ENCODE data around the gene CTCFL. TPM values are rescaled to one million over a fixed set of nuclear protein-coding genes. Genes with fewer than 3 reads are reported as not detected.
A peak's percentile ranks its signal among the peaks of the same experiment; 100 is the strongest.

The CTCFL gene
- total and polyA plus RNA-seq, 8 donors = not detected

- no peak overlapping the region for H3K27ac ChIP-seq
- TF ChIP-seq POLR2A (IDR thresholded peaks at IDR 0.05) (no peak), POLR2AphosphoS5 (IDR thresholded peaks at IDR 0.05) (no peak), EP300 (IDR thresholded peaks at IDR 0.05) (no peak)
- 82 to 86% (median 85%) methylated on average over 12 of the region's 12 CpGs for WGBS, 5 donors
- no peaks in the 10 kb centered on the region for H3K36me3 ChIP-seq
- H3K4me3 ChIP-seq = no peak overlapping the region
- intact Hi-C loops (cut with DNase I; ENCODE audit: low total_unique reads) = no loop called here
- no peaks in the 10 kb centered on the region for H3K9me3 ChIP-seq
- no peaks in the 10 kb centered on the region for H3K4me1 ChIP-seq
- no peaks in the 10 kb centered on the region for H3K27me3 ChIP-seq
- no peak for DNase-seq
These were observed 21.2 kb upstream of the CTCFL start for GRCh38 chr20:57545927-57546662.

DNA sequence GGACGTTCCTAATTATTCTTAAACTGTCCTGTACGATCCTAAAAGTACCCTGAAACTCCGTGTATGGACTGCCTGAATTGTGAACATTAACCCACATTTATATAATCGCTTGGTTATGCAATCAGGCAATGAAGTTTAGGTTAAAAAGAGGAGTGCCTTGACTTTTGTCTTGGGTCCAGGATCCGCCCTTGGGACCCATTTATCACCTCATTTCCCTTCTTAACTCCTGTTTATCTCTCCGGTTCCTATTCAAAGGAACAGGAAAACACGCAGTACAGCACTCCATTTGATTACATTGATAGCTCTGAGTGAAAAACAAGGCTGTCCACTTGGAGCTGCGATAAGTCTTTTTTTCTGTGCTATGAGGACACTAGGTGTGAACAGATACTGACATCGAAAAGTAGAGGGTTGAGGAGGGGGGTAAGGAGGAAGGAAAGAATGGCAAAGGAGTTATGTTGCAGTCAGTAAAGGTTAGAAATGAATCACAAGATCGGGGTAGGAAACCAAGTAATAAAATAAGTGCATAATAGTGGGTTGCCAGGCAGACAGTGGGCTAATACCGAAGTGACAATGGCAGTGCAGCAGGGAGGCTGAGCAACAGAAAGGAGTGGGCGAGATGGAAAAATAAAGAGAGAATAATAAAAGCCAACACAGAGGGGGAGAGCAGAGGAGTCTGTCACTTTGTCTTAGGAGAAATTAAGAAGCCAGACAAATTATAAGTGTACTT, 20.1 kb upstream of the CTCFL start:
- Histone ChIP-seq H3K36me3 (no peaks in the 10 kb centered on the region), H3K4me3 (no peak overlapping the region), H3K9me3 (no peaks in the 10 kb centered on the region), H3K4me1 (no peaks in the 10 kb centered on the region), H3K27ac (no peak overlapping the region), H3K27me3 (no peaks in the 10 kb centered on the region)
- DNase-seq = peak in 1 of 2 donors; percentile 31
- TF ChIP-seq POLR2AphosphoS5 (IDR thresholded peaks at IDR 0.05) (no peak), EP300 (IDR thresholded peaks at IDR 0.05) (no peak), CTCF (IDR thresholded peaks at IDR 0.05) (no peak), POLR2A (IDR thresholded peaks at IDR 0.05) (no peak)
- intact Hi-C loops (cut with DNase I; ENCODE audit: low total_unique reads) = no loop called here
- 39 to 48% (median 47%) methylated on average over 12 of the region's 12 CpGs for WGBS, 5 donors

GRCh38 chr20:57543754-57544153, 18.8 kb upstream of the CTCFL start:
- H3K4me3 ChIP-seq = no peak overlapping the region
- no peak for DNase-seq
- H3K27ac ChIP-seq = no peak overlapping the region
- TF ChIP-seq CTCF (IDR thresholded peaks at IDR 0.05) = no peak
- no peak for TF ChIP-seq POLR2A (IDR thresholded peaks at IDR 0.05)
- TF ChIP-seq POLR2AphosphoS5 (IDR thresholded peaks at IDR 0.05) = no peak
- no peak for TF ChIP-seq EP300 (IDR thresholded peaks at IDR 0.05)
- H3K4me1 ChIP-seq = no peaks in the 10 kb centered on the region
- H3K36me3 ChIP-seq = no peaks in the 10 kb centered on the region
- 35 to 71% (median 42%) methylated on average over 2 of the region's 2 CpGs for WGBS, 5 donors
- H3K9me3 ChIP-seq = peaks cover 0 to 2% (median under 1%) of the 10 kb centered on the region in 4 donors
- no peaks in the 10 kb centered on the region for H3K27me3 ChIP-seq
- intact Hi-C loops (cut with DNase I; ENCODE audit: low total_unique reads) = no loop called here

DNA sequence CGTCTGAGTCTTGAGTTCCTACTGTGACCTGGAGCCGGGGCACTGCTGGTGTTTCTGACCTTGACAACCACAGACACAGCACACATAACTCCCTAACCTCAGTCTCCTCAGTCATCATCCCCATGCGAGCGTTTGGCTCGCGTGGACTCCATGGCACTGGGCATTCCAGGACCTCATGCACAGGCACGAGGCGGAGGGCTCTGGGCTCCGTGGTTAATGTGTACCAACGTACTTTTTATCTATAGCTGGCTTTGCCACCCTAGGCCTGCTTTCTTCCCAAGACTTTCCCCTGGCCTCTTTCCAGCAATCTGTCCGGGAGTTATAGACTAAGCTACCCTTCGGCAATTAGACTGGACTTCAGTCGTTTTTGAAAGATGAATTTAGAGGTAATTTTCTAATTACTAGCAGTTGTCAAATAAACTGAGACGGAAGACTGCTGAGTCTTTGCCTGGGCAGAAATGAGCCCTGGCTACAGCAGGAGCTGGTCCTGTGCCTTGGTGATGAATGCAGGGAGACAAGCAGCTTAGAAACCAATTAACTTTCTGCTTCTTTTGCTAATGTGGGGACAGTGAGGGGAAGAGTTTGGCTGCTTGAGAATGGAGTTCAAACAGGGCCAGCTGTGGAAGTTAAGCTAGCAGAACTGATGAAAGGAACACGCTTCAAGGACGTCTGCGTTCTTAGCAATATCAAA, 16.1 kb upstream of the CTCFL start:
- 43 to 63% (median 46%) methylated on average over 17 of the region's 17 CpGs for WGBS, 5 donors
- peak; percentile 48 to 51 for DNase-seq
- Histone ChIP-seq H3K4me1 (no peaks in the 10 kb centered on the region), H3K4me3 (no peak overlapping the region), H3K27ac (no peak overlapping the region), H3K36me3 (no peaks in the 10 kb centered on the region), H3K27me3 (no peaks in the 10 kb centered on the region), H3K9me3 (peaks cover 0 to 11% (median 9%) of the 10 kb centered on the region in 4 donors)
- intact Hi-C loops (cut with DNase I; ENCODE audit: low total_unique reads) = no loop called here
- no peak for TF ChIP-seq POLR2A (IDR thresholded peaks at IDR 0.05)
- TF ChIP-seq EP300 (IDR thresholded peaks at IDR 0.05) = no peak
- TF ChIP-seq POLR2AphosphoS5 (IDR thresholded peaks at IDR 0.05) = no peak
- TF ChIP-seq CTCF (IDR thresholded peaks at IDR 0.05) = no peak
